ENCODE results near the gene LOXL1.

The LOXL1 gene

DNA sequence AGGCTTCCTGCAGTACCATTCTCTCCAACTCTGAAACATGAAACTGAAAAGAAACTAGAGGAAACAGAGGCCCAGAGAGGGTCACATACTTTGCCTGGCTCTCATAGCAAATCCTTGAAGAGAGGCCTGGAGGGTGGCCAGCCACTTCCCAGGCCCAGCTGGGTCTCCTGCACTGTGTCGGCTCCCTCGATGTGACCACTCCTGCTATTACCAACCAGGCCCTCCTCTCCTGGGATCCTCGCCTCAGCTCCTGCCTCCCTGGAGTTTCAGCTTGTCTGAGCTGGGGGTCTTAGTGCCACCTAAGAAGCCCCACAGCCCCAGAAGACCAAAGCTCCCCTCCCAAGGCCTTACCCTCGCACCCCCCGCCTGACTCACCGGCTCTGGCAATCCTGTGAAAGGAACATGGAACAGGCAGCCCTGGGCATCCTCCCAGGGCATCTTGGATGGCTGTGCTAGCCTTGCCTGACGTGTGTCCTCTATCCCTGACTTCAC, 4.6 kb downstream of the LOXL1 start:
- TF ChIP-seq, protein P1, sequence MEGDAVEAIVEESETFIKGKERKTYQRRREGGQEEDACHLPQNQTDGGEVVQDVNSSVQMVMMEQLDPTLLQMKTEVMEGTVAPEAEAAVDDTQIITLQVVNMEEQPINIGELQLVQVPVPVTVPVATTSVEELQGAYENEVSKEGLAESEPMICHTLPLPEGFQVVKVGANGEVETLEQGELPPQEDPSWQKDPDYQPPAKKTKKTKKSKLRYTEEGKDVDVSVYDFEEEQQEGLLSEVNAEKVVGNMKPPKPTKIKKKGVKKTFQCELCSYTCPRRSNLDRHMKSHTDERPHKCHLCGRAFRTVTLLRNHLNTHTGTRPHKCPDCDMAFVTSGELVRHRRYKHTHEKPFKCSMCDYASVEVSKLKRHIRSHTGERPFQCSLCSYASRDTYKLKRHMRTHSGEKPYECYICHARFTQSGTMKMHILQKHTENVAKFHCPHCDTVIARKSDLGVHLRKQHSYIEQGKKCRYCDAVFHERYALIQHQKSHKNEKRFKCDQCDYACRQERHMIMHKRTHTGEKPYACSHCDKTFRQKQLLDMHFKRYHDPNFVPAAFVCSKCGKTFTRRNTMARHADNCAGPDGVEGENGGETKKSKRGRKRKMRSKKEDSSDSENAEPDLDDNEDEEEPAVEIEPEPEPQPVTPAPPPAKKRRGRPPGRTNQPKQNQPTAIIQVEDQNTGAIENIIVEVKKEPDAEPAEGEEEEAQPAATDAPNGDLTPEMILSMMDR (IDR thresholded peaks at IDR 0.05; ENCODE audit: extremely low read depth, missing control alignments), result no peak
- DNase-seq (ENCODE audit: low spot score), result no peak

GRCh38 chr15:73931441-73931840, 5.2 kb downstream of the LOXL1 start:
- no peak for DNase-seq (ENCODE audit: low spot score)
- TF ChIP-seq, protein P1 (IDR thresholded peaks at IDR 0.05; ENCODE audit: extremely low read depth, missing control alignments), result no peak

DNA sequence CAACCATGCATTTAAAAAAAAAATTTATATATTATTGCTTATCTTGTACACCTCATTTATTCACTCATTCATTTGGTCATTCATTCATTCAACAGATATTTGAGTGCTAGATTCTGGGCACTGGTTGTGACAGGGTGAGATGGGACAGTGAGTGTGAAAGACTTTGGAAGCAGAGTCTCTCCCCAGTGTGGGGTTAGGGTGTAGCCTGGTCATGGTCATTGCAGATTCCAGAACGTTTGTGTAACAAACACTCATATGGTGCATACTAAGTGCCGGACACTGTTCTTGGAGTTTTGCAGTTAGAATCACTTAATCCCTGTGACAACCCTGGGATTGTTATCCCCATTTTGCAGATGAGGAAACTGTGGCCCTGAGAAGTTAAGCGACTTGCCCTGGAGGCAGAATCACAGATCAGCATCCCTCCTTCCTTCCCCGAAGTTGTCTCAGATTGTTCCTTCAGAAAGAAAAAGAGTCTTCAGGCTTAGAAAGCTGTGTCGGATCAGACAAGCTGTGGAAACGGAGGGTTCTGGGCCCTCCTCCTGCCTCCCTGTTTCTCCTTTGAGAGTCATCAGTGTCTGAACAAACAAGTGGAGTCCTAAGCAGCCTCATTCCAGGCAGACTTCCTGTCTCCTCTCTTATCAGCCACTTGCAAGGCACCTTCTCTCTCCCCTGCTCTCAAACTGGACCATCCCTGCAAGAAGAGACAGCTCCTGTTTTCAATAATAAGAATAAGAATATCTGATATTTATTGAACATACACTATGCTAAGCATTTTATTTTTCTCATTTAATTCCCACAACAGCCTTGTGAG, 6.3 kb downstream of the LOXL1 start:
- TF ChIP-seq, protein P1 (IDR thresholded peaks at IDR 0.05; ENCODE audit: extremely low read depth, missing control alignments), result no peak
- no peak for DNase-seq (ENCODE audit: low spot score)

DNA sequence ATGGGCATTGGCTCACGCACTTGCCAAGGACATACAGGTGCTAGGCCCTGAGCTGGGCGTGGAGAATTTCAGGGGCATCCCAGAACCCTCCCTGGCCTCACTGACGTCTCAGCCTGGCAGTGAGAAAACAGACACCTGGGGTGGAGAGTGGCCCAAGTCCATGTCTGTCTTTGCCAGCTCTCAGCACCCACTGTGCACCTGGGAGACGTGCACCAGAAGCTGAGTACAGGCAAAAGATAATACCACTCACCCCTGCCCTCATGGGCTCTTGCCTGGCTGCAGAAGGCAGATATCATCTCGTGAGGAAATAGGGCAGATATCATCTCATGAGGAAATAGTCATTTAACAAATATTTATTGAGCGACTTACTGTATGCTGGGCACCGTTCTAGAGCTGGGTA, 8.0 kb downstream of the LOXL1 start:
- DNase-seq (ENCODE audit: low spot score), result no peak
- TF ChIP-seq, protein P1 (IDR thresholded peaks at IDR 0.05; ENCODE audit: extremely low read depth, missing control alignments), result no peak

- TF ChIP-seq, protein P1 (IDR thresholded peaks at IDR 0.05; ENCODE audit: extremely low read depth, missing control alignments), result no peak
Observed at GRCh38 chr15:73935547-73935946, 9.3 kb downstream of the LOXL1 start.

GRCh38 chr15:73936181-73936580, 9.9 kb downstream of the LOXL1 start:
- TF ChIP-seq, protein P1 (IDR thresholded peaks at IDR 0.05; ENCODE audit: extremely low read depth, missing control alignments), result no peak
- DNase-seq (ENCODE audit: low spot score), result no peak

More at GRCh38 chr15:73935547-73935946, 9.3 kb downstream of the LOXL1 start:
- no peak for DNase-seq (ENCODE audit: low spot score)

DNA sequence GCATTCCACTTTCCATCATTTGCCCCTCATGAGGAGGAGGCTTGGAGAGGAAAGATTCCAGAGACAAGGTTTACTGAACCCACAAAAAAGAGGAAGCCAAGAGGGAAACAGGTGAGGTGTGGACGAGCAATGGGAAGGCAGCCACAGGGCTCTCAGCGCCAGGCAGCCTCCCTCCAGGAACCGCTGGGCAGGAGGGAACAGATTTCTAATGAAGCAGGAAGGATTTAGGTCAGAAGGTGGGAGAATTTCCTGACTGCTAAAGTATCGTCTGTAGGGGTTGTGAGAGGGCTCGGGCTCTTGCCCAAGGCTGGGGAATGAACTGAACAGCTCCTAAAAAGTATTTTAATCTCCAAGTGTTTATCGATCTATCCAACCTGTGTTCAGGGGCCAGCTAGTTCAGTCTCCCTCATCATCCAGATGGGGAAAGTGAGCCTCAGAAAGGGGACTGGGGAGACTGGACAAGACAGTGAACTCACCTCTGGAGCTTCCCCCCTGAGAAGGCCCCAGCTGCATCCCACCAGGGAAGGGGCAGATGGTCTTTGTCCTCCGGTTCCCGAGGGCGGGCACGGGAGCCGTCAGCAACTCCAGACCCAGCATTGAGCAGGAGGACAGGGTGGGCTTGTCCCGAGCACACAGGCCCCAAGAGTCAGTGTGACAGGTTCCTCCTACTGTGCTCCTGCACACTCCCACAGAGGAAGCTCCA, 10.5 kb downstream of the LOXL1 start:
- no peak for DNase-seq (ENCODE audit: low spot score)
- TF ChIP-seq, protein P1 (IDR thresholded peaks at IDR 0.05; ENCODE audit: extremely low read depth, missing control alignments), result no peak
